Mucosa of descending colon (tissue), 3 donors: ENCODE measurements around the gene MT3. TPM values are rescaled to one million over a fixed set of nuclear protein-coding genes. Genes with fewer than 3 reads are reported as not detected.

Source experiments
- ATAC-seq: fragments of 200-7000 bp; cut with Tn5 transposase; one replicate; pipeline ENCODE4 v1.9.1; 2020; ENCODE audit warnings: mild to moderate bottlenecking, moderate library complexity
- DNase-seq, 3 donors: peaks; one replicate each; pipeline ENCODE4 v3.0.0-alpha.2; 2020
- H3K36me3 ChIP-seq: fragments of 200-600 bp; one replicate; pipeline ENCODE4 v1.8.0; 2021; ENCODE audit warnings: low read depth, mild to moderate bottlenecking
- H3K4me1 ChIP-seq: fragments of 200-600 bp; one replicate; pipeline ENCODE4 v1.8.0; 2021; ENCODE audit warnings: low read depth, mild to moderate bottlenecking
- H3K4me3 ChIP-seq: fragments of 200-600 bp; one replicate; pipeline ENCODE4 v1.8.0; 2021; ENCODE audit warnings: mild to moderate bottlenecking
- H3K9me3 ChIP-seq: fragments of 200-600 bp; one replicate; pipeline ENCODE4 v1.8.0; 2021; ENCODE audit warnings: mild to moderate bottlenecking
- CTCF ChIP-seq: fragments of 200-600 bp; IDR thresholded peaks from one replicate; pipeline ENCODE4 v1.8.0; 2022; ENCODE audit warnings: antibody characterized with exemption, mild to moderate bottlenecking
- intact Hi-C, 2 donors: fragments of 100-400 bp; cut with DNase I in 1 of 2; cut with micrococcal nuclease in 1 of 2; formaldehyde crosslinking; loops; one replicate each; pipeline versions ENCODE4 v1.11.0 to v1.11.1; 2022; cut with DNase I, micrococcal nuclease
- total RNA-seq, 3 donors: library from RNA; stranded (reverse); fragmentation: NEBNext Ultra II Directional in 2 of 3; extraction: Animal tissue kit (Norgen Biotek cat#: 25700) in 2 of 3; gene quantifications; one replicate each; pipeline versions ENCODE4 v1.2.1 to v1.2.4, GENCODE V29; 2021 to 2023
- donor health status: DM: no; HTN: no; CAD: no; lungs with moderate emphysema.
- donor health status: DM: no; HTN: no; CAD: no.
- donor health status: DM: no; HTN: yes; CAD: no.

The MT3 gene
- total RNA-seq, 3 donors from 2014 or later, result 3.0 to 8.8 TPM; not detected in 1

- intact Hi-C loops, result no loop called here
- Histone ChIP-seq H3K9me3 (no peaks in the 10 kb centered on the region), H3K4me1 (no peaks in the 10 kb centered on the region), H3K4me3 (no peak overlapping the region), H3K36me3 (no peaks in the 10 kb centered on the region)
- ATAC-seq, result no peak
- no peak for DNase-seq
- TF ChIP-seq CTCF, result no peak
Observed at GRCh38 chr16:56549161-56549560, 40.2 kb upstream of the MT3 start.

GRCh38 chr16:56549744-56550385, 39.5 kb upstream of the MT3 start:
- TF ChIP-seq CTCF, result no peak
- intact Hi-C loops, result no loop called here
- Histone ChIP-seq H3K4me1 (no peaks in the 10 kb centered on the region), H3K36me3 (no peaks in the 10 kb centered on the region), H3K9me3 (no peaks in the 10 kb centered on the region), H3K4me3 (no peak overlapping the region)
- no peak for ATAC-seq
- DNase-seq, result no peak

GRCh38 chr16:56551796-56552738, 37.3 kb upstream of the MT3 start:
- no peaks in the 10 kb centered on the region for H3K9me3 ChIP-seq
- DNase-seq (peak in 1 of 3 donors; percentile 34), ATAC-seq (peak; percentile 70)
- H3K4me3 ChIP-seq, result no peak overlapping the region
- TF ChIP-seq CTCF, result no peak
- H3K36me3 ChIP-seq, result no peaks in the 10 kb centered on the region
- no peaks in the 10 kb centered on the region for H3K4me1 ChIP-seq
- intact Hi-C loops, result no loop called here

GRCh38 chr16:56554441-56554840, 34.9 kb upstream of the MT3 start:
- DNase-seq (no peak), ATAC-seq (no peak)
- no peak overlapping the region for H3K4me3 ChIP-seq
- intact Hi-C loops, result no loop called here
- H3K36me3 ChIP-seq, result no peaks in the 10 kb centered on the region
- H3K9me3 ChIP-seq, result no peaks in the 10 kb centered on the region
- no peaks in the 10 kb centered on the region for H3K4me1 ChIP-seq
- TF ChIP-seq CTCF, result no peak

- no peak for DNase-seq
- Histone ChIP-seq H3K4me1 (no peaks in the 10 kb centered on the region), H3K9me3 (no peaks in the 10 kb centered on the region), H3K4me3 (no peak overlapping the region), H3K36me3 (no peaks in the 10 kb centered on the region)
- intact Hi-C loops, result no loop called here
- TF ChIP-seq CTCF, result no peak
- peak; percentile 18 for ATAC-seq
Observed at GRCh38 chr16:56558024-56558747, 31.1 kb upstream of the MT3 start.
